Mesendoderm (in vitro differentiated cells): ENCODE measurements around the gene FRMD4A.
"Not testable (repeated sequence)": the region's sequence is repeated elsewhere in the genome, so short reads cannot be mapped to it uniquely, and the experiment has no call there.

Experiments used
- DNase-seq: peaks from one replicate; pipeline ENCODE4 v3.0.0; 2013
- H2AK5ac ChIP-seq: 2 replicates; pipeline ENCODE4 v1.6.1; 2013; ENCODE audit warnings: low read length, inconsistent platforms
- H2BK120ac ChIP-seq: 2 replicates; pipeline ENCODE4 v1.6.1; 2013; ENCODE audit warnings: low read depth, mild to moderate bottlenecking, low read length, moderate library complexity, mixed read lengths
- H2BK15ac ChIP-seq: replicated peaks from 2 replicates; pipeline ENCODE4 v1.6.1; 2013; ENCODE audit warnings: low read depth, mild to moderate bottlenecking, moderate library complexity
- H2BK5ac ChIP-seq: 2 replicates; pipeline ENCODE4 v1.6.1; 2013; ENCODE audit warnings: low read length, inconsistent platforms
- H3K18ac ChIP-seq: 2 replicates; pipeline ENCODE4 v1.6.1; 2013; ENCODE audit warnings: mild to moderate bottlenecking, low read length, mixed read lengths
- H3K23ac ChIP-seq: one replicate; pipeline ENCODE4 v1.6.1; 2013; ENCODE audit warnings: low read length
- H3K27ac ChIP-seq: 2 replicates; pipeline ENCODE4 v1.5.1; 2013; ENCODE audit warnings: low read depth, mild to moderate bottlenecking, inconsistent platforms, low read length, moderate library complexity
- H3K27me3 ChIP-seq: 2 replicates; pipeline ENCODE4 v1.6.1; 2013; ENCODE audit warnings: low read length, control low read depth, mild to moderate bottlenecking, inconsistent platforms; ENCODE audit not compliant: insufficient read depth, poor library complexity
- H3K36me3 ChIP-seq: 2 replicates; pipeline ENCODE4 v1.6.1; 2013; ENCODE audit warnings: low read length, inconsistent platforms; ENCODE audit not compliant: control insufficient read depth, insufficient read depth
- H3K4ac ChIP-seq: one replicate; pipeline ENCODE4 v1.6.1; 2013; ENCODE audit warnings: low read depth, mild to moderate bottlenecking, low read length, moderate library complexity
- H3K4me1 ChIP-seq: 2 replicates; pipeline ENCODE4 v1.6.1; 2013; ENCODE audit warnings: low read depth, low read length, inconsistent platforms; ENCODE audit not compliant: control insufficient read depth
- H3K4me2 ChIP-seq: 2 replicates; pipeline ENCODE4 v1.6.1; 2013; ENCODE audit warnings: low read length
- H3K4me3 ChIP-seq: 2 replicates; pipeline ENCODE4 v1.5.1; 2013; ENCODE audit warnings: mild to moderate bottlenecking, low read length
- H3K56ac ChIP-seq: one replicate; pipeline ENCODE4 v1.6.1; 2013; ENCODE audit warnings: low read length
- H3K79me1 ChIP-seq: 2 replicates; pipeline ENCODE4 v1.6.1; 2013; ENCODE audit warnings: low read length, inconsistent platforms
- H3K79me2 ChIP-seq: 2 replicates; pipeline ENCODE4 v1.6.1; 2013; ENCODE audit warnings: mild to moderate bottlenecking, low read length; ENCODE audit not compliant: control insufficient read depth, insufficient read depth
- H3K9ac ChIP-seq: 2 replicates; pipeline ENCODE4 v1.6.1; 2013; ENCODE audit warnings: low read length, inconsistent platforms
- H4K5ac ChIP-seq: one replicate; pipeline ENCODE4 v1.6.1; 2013; ENCODE audit warnings: low read length
- H4K8ac ChIP-seq: one replicate; pipeline ENCODE4 v1.6.1; 2013; ENCODE audit warnings: low read depth, mild to moderate bottlenecking, control low read depth, low read length, moderate library complexity
- WGBS: extraction: QIAGEN DNeasy Blood & Tissue Kit; methylation state at CpG from one replicate; pipeline ENCODE4 v1.1.7; 2013; ENCODE audit warnings: low lambda C conversion rate, missing lambda C conversion rate; ENCODE audit not compliant: insufficient coverage; ENCODE audit errors: extremely low coverage; 5-methylcytosine and 5-hydroxymethylcytosine counted together

FRMD4A gene

GRCh38 chr10:13867822-13868221 is 462.9 kb downstream of the FRMD4A start:
- no peak overlapping the region for H3K56ac ChIP-seq
- no peaks in the 10 kb centered on the region for H3K4me1 ChIP-seq
- no peak overlapping the region for H2BK15ac ChIP-seq
- no peak overlapping the region for H3K27ac ChIP-seq
- H3K79me2 ChIP-seq = peaks cover 14% of the 10 kb centered on the region
- H3K36me3 ChIP-seq = no peaks in the 10 kb centered on the region
- no CpG with 5 or more reads among the region's 1 CpG for WGBS
- no peak overlapping the region for H3K4me2 ChIP-seq
- no peak overlapping the region for H2BK120ac ChIP-seq
- no peak overlapping the region for H3K4ac ChIP-seq
- H3K9ac ChIP-seq = no peak overlapping the region
- no peak overlapping the region for H4K5ac ChIP-seq
- H4K8ac ChIP-seq = no peak overlapping the region
- no peak for DNase-seq
- H3K18ac ChIP-seq = no peak overlapping the region
- H3K4me3 ChIP-seq = no peak overlapping the region
- H3K23ac ChIP-seq = no peak overlapping the region
- no peak overlapping the region for H2AK5ac ChIP-seq
- H2BK5ac ChIP-seq = no peak overlapping the region
- no peaks in the 10 kb centered on the region for H3K27me3 ChIP-seq
- H3K79me1 ChIP-seq = peaks cover 20% of the 10 kb centered on the region

GRCh38 chr10:13865758-13866491 is 464.8 kb downstream of the FRMD4A start:
- Histone ChIP-seq H2BK15ac (no peak overlapping the region), H3K79me2 (peaks cover 11% of the 10 kb centered on the region), H3K4ac (no peak overlapping the region), H2BK5ac (no peak overlapping the region), H3K23ac (no peak overlapping the region), H3K27ac (peak overlapping the region; percentile 3), H3K18ac (no peak overlapping the region), H4K8ac (no peak overlapping the region), H2AK5ac (no peak overlapping the region), H4K5ac (no peak overlapping the region), H3K4me3 (no peak overlapping the region), H3K36me3 (no peaks in the 10 kb centered on the region), H2BK120ac (no peak overlapping the region), H3K9ac (no peak overlapping the region), H3K27me3 (no peaks in the 10 kb centered on the region), H3K4me1 (no peaks in the 10 kb centered on the region), H3K56ac (peak overlapping the region; percentile 8), H3K4me2 (no peak overlapping the region), H3K79me1 (peaks cover 12% of the 10 kb centered on the region)
- WGBS = no CpG with 5 or more reads among the region's 12 CpGs
- peak; percentile 97 for DNase-seq

GRCh38 chr10:13865220-13865619 is 465.5 kb downstream of the FRMD4A start:
- not testable (repeated sequence) for H2BK15ac ChIP-seq, H4K8ac ChIP-seq, H3K4ac ChIP-seq, H3K4me1 ChIP-seq, H3K27ac ChIP-seq, H2BK5ac ChIP-seq, H2BK120ac ChIP-seq, H3K56ac ChIP-seq, H3K27me3 ChIP-seq, H3K9ac ChIP-seq, H3K36me3 ChIP-seq, H4K5ac ChIP-seq, H2AK5ac ChIP-seq, H3K4me2 ChIP-seq, H3K23ac ChIP-seq, DNase-seq, H3K4me3 ChIP-seq, H3K18ac ChIP-seq
- Histone ChIP-seq H3K79me1 (peaks cover 13% of the 10 kb centered on the region), H3K79me2 (peaks cover 12% of the 10 kb centered on the region)
- WGBS = no CpG with 5 or more reads among the region's 4 CpGs

GRCh38 chr10:13862546-13863233 is 468.0 kb downstream of the FRMD4A start:
- no peak for DNase-seq
- H3K27me3 ChIP-seq = no peaks in the 10 kb centered on the region
- no peak overlapping the region for H3K56ac ChIP-seq
- H3K27ac ChIP-seq = no peak overlapping the region
- no peak overlapping the region for H3K4me3 ChIP-seq
- H3K79me2 ChIP-seq = peaks cover 13% of the 10 kb centered on the region
- no peak overlapping the region for H4K8ac ChIP-seq
- H3K18ac ChIP-seq = no peak overlapping the region
- no peak overlapping the region for H2BK120ac ChIP-seq
- H2BK15ac ChIP-seq = no peak overlapping the region
- no peak overlapping the region for H3K9ac ChIP-seq
- no peaks in the 10 kb centered on the region for H3K4me1 ChIP-seq
- H2AK5ac ChIP-seq = no peak overlapping the region
- no peak overlapping the region for H3K4me2 ChIP-seq
- no peak overlapping the region for H3K23ac ChIP-seq
- WGBS = no CpG with 5 or more reads among the region's 3 CpGs
- no peak overlapping the region for H2BK5ac ChIP-seq
- H3K79me1 ChIP-seq = peaks cover 14% of the 10 kb centered on the region
- no peak overlapping the region for H4K5ac ChIP-seq
- H3K36me3 ChIP-seq = no peaks in the 10 kb centered on the region
- H3K4ac ChIP-seq = no peak overlapping the region

- WGBS = no CpG with 5 or more reads among the region's 14 CpGs
- Histone ChIP-seq H3K23ac (no peak overlapping the region), H3K4me3 (no peak overlapping the region), H3K79me2 (peaks cover 13% of the 10 kb centered on the region), H3K4ac (no peak overlapping the region), H3K27ac (no peak overlapping the region), H3K27me3 (no peaks in the 10 kb centered on the region), H3K4me1 (no peaks in the 10 kb centered on the region), H3K4me2 (no peak overlapping the region), H4K5ac (no peak overlapping the region), H2BK15ac (no peak overlapping the region), H3K56ac (no peak overlapping the region), H2BK120ac (no peak overlapping the region), H3K79me1 (peaks cover 17% of the 10 kb centered on the region), H4K8ac (no peak overlapping the region), H3K36me3 (no peaks in the 10 kb centered on the region), H2AK5ac (no peak overlapping the region), H2BK5ac (no peak overlapping the region), H3K18ac (no peak overlapping the region), H3K9ac (no peak overlapping the region)
- DNase-seq = no peak
These were observed 469.8 kb downstream of the FRMD4A start for GRCh38 chr10:13860886-13861285.
